EH (cell line): ENCODE data around the gene ZRANB3.
A peak's percentile ranks its signal among the peaks of the same experiment; 100 is the strongest.
"Not testable (repeated sequence)": the region's sequence is repeated elsewhere in the genome, so short reads cannot be mapped to it uniquely, and the experiment has no call there.

Experiments
- DNase-seq: peaks from one replicate; pipeline ENCODE4 v3.0.0-alpha.2; 2015; ENCODE audit warnings: low read depth

ZRANB3 gene

GRCh38 chr2:135490376-135490775, 40.6 kb downstream of the ZRANB3 start:
- DNase-seq, result peak; percentile 80

GRCh38 chr2:135485441-135485840, 45.6 kb downstream of the ZRANB3 start:
- peak; percentile 34 for DNase-seq

- DNase-seq, result no peak
Observed at GRCh38 chr2:135475128-135475527, 55.9 kb downstream of the ZRANB3 start.

- peak; percentile 59 for DNase-seq
Observed at GRCh38 chr2:135473567-135473966, 57.5 kb downstream of the ZRANB3 start.

- no peak for DNase-seq
Observed at GRCh38 chr2:135471106-135471505, 59.9 kb downstream of the ZRANB3 start.

GRCh38 chr2:135457279-135457678, 73.7 kb downstream of the ZRANB3 start:
- no peak for DNase-seq

GRCh38 chr2:135456835-135457234, 74.2 kb downstream of the ZRANB3 start:
- DNase-seq, result no peak

GRCh38 chr2:135456431-135456830, 74.6 kb downstream of the ZRANB3 start:
- no peak for DNase-seq

GRCh38 chr2:135454608-135455007, 76.4 kb downstream of the ZRANB3 start:
- no peak for DNase-seq

GRCh38 chr2:135453027-135453426, 78.0 kb downstream of the ZRANB3 start:
- DNase-seq, result not testable (repeated sequence)

- no peak for DNase-seq
Observed at GRCh38 chr2:135451966-135452365, 79.1 kb downstream of the ZRANB3 start.

- DNase-seq, result not testable (repeated sequence)
Observed at GRCh38 chr2:135443013-135443412, 88.0 kb downstream of the ZRANB3 start.

GRCh38 chr2:135435155-135435554, 95.9 kb downstream of the ZRANB3 start:
- not testable (repeated sequence) for DNase-seq

- peak; percentile 25 for DNase-seq
Observed at GRCh38 chr2:135424849-135425248, 106.2 kb downstream of the ZRANB3 start.

GRCh38 chr2:135422898-135423297, 108.1 kb downstream of the ZRANB3 start:
- no peak for DNase-seq

- DNase-seq, result no peak
Observed at GRCh38 chr2:135411646-135412045, 119.4 kb downstream of the ZRANB3 start.

- no peak for DNase-seq
Observed at GRCh38 chr2:135409436-135409835, 121.6 kb downstream of the ZRANB3 start.

- DNase-seq, result not testable (repeated sequence)
Observed at GRCh38 chr2:135396259-135396658, 134.8 kb downstream of the ZRANB3 start.

GRCh38 chr2:135386993-135387392, 144.0 kb downstream of the ZRANB3 start:
- DNase-seq, result no peak

GRCh38 chr2:135378591-135378990, 152.4 kb downstream of the ZRANB3 start:
- DNase-seq, result no peak

GRCh38 chr2:135373702-135374101, 157.3 kb downstream of the ZRANB3 start:
- DNase-seq, result no peak

- no peak for DNase-seq
Observed at GRCh38 chr2:135349941-135350340, 181.1 kb downstream of the ZRANB3 start.

- DNase-seq, result not testable (repeated sequence)
Observed at GRCh38 chr2:135348096-135348704, 182.8 kb downstream of the ZRANB3 start.

GRCh38 chr2:135337071-135337470, 193.9 kb downstream of the ZRANB3 start:
- DNase-seq, result peak; percentile 9
